ENCODE data around the gene ZZZ3. TPM values are rescaled to one million over a fixed set of nuclear protein-coding genes. Genes with fewer than 3 reads are reported as not detected.
"Not testable (repeated sequence)": the region's sequence is repeated elsewhere in the genome, so short reads cannot be mapped to it uniquely, and the experiment has no call there.

Gene ZZZ3
- total and polyA plus RNA-seq, 8 donors = 36.3 to 65.3 (median 58.9) TPM

DNA sequence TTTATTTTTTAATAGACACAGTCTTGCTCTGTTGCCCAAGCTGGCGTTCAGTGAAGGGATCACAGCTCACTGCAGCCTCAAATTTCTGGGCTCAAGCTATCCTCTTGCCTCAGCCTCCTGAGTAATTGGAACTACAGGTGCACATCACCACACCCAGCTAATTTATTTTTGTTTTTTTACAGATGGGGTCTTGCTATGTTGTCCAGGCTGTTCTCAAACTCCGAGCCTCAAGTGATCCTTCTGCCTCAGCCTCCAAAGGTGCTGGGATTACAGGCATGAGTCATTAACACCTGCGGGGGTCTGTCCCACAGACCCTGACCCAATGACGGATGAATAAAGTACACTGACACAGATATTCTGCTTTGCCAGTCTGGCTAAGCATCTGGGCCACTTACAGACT, 33.6 kb upstream of the ZZZ3 start:
- no peaks in the 10 kb centered on the region for H3K4me1 ChIP-seq
- no peak overlapping the region for H3K4me3 ChIP-seq
- H3K27me3 ChIP-seq = no peaks in the 10 kb centered on the region
- no peaks in the 10 kb centered on the region for H3K9me3 ChIP-seq
- TF ChIP-seq, protein P1, sequence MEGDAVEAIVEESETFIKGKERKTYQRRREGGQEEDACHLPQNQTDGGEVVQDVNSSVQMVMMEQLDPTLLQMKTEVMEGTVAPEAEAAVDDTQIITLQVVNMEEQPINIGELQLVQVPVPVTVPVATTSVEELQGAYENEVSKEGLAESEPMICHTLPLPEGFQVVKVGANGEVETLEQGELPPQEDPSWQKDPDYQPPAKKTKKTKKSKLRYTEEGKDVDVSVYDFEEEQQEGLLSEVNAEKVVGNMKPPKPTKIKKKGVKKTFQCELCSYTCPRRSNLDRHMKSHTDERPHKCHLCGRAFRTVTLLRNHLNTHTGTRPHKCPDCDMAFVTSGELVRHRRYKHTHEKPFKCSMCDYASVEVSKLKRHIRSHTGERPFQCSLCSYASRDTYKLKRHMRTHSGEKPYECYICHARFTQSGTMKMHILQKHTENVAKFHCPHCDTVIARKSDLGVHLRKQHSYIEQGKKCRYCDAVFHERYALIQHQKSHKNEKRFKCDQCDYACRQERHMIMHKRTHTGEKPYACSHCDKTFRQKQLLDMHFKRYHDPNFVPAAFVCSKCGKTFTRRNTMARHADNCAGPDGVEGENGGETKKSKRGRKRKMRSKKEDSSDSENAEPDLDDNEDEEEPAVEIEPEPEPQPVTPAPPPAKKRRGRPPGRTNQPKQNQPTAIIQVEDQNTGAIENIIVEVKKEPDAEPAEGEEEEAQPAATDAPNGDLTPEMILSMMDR (IDR thresholded peaks at IDR 0.05) = no peak
- H3K27ac ChIP-seq = no peak overlapping the region
- no peak for DNase-seq
- no peak for ATAC-seq
- intact Hi-C loops (cut with DNase I) = no loop called here
- peaks cover 3 to 99% of the 10 kb centered on the region in 2 donors for H3K36me3 ChIP-seq

DNA sequence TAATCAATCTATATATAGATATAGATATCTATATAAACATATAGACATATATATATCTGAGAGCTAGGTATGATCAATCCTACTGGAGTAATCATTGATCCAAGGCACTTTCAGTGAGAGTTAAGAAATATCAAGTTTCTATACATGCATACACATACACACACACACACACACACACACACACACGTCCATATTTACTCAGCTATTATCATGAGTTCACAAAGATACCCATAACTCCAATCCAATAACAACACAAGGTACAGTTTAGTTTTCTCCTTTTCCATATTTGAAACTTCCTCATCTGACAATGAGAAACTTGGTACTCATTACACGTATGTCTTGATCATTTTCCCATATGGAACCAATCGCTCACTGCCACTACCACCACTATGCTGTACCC, 27.3 kb upstream of the ZZZ3 start:
- no peaks in the 10 kb centered on the region for H3K4me1 ChIP-seq
- H3K27ac ChIP-seq = no peak overlapping the region
- TF ChIP-seq, protein P1 (IDR thresholded peaks at IDR 0.05) = no peak
- H3K36me3 ChIP-seq = peaks cover 3 to 84% of the 10 kb centered on the region in 2 donors
- ATAC-seq = no peak
- no peaks in the 10 kb centered on the region for H3K9me3 ChIP-seq
- DNase-seq = no peak
- no peaks in the 10 kb centered on the region for H3K27me3 ChIP-seq
- intact Hi-C loops (cut with DNase I) = no loop called here
- H3K4me3 ChIP-seq = no peak overlapping the region

DNA sequence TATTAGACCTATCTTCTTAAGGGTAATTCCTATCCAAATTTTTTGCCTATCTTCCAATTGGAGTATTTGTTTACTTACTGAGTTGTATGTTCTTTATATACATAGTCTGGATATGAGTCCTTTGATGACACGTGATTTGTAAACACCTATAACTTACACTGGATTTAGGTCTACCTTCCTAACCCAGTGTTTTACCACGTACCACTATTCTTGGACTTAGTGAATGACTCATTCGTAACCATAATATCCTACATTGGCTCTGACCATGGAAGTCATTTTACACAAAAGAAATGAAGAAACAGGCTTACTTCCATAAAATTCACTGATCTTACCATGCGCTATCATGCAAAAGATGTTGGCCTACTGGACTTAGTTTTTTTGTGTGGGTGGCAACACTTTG, 23.9 kb upstream of the ZZZ3 start:
- no peak for ATAC-seq
- TF ChIP-seq, protein P1 (IDR thresholded peaks at IDR 0.05) = no peak
- Histone ChIP-seq H3K4me1 (no peaks in the 10 kb centered on the region), H3K36me3 (peaks cover 0 to 50% of the 10 kb centered on the region in 2 donors), H3K27ac (no peak overlapping the region), H3K9me3 (no peaks in the 10 kb centered on the region), H3K4me3 (no peak overlapping the region), H3K27me3 (no peaks in the 10 kb centered on the region)
- intact Hi-C loops (cut with DNase I) = no loop called here
- DNase-seq = no peak

DNA sequence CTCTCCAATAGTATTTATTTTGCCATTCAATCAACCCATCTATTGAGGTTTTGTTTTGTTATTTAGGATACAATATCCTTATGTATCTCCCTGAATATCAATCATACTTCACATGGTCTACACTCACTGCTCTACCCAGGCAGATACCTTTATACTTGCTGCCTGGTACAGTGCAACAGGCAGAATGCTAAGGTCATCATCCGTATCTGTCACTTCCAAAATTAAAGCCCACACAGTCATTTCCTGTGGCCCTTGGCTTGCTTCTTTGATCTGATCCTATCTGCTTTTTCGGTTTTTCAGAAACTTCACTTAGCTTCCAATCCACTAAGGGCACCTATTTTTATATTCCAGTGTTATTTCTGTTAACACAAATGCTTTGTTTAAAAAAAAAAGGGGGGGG, 22.3 kb upstream of the ZZZ3 start:
- TF ChIP-seq, protein P1 (IDR thresholded peaks at IDR 0.05) = no peak
- no peak overlapping the region for H3K27ac ChIP-seq
- ATAC-seq = no peak
- H3K9me3 ChIP-seq = no peaks in the 10 kb centered on the region
- DNase-seq = no peak
- H3K4me3 ChIP-seq = no peak overlapping the region
- intact Hi-C loops (cut with DNase I) = no loop called here
- no peaks in the 10 kb centered on the region for H3K4me1 ChIP-seq
- H3K27me3 ChIP-seq = no peaks in the 10 kb centered on the region
- peaks cover 0 to 49% of the 10 kb centered on the region in 2 donors for H3K36me3 ChIP-seq

DNA sequence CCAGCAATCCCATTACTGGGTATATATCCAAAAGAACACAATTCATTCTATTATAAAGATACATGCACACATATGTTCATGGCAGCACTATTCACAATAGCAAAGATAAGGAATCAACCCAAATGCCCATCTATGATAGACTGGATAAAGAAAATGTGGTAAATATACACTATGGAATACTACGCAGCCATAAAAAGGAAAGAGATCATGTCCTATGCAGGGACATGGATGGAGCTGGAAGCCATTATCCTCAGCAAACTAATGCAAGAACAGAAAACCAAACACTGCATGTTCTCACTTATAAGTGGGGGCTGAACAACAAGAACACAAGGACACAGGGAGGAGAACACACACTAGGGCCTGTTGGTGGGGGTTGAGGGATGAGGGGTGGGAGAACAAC, 17.2 kb upstream of the ZZZ3 start:
- H3K4me1 ChIP-seq; DNase-seq; H3K9me3 ChIP-seq; intact Hi-C loops (cut with DNase I); H3K27ac ChIP-seq; H3K4me3 ChIP-seq; H3K27me3 ChIP-seq; ATAC-seq: not testable (repeated sequence)
- peaks cover 0 to 54% of the 10 kb centered on the region in 2 donors for H3K36me3 ChIP-seq

DNA sequence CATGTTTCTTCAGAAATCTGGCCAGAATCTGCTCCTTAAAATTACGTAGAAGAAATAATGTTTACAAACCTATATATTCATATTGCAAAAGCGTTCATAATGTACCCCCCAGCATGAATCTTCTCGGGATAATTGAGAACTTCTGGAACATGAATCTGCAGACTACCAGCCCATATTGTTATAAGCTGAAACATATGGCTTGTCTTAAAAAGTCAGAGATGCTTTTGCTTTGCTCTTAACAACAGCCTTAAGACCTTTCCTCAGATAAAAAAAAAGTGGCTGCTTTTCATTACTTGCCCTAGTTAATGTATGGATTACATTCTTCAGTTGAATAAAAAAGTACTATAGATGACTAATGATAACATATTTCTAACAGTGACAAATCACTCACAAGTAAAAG, 15.0 kb upstream of the ZZZ3 start:
- H3K4me1 ChIP-seq = no peaks in the 10 kb centered on the region
- H3K4me3 ChIP-seq = no peak overlapping the region
- intact Hi-C loops (cut with DNase I) = no loop called here
- no peaks in the 10 kb centered on the region for H3K9me3 ChIP-seq
- peaks cover 0 to 76% of the 10 kb centered on the region in 2 donors for H3K36me3 ChIP-seq
- H3K27ac ChIP-seq = no peak overlapping the region
- no peaks in the 10 kb centered on the region for H3K27me3 ChIP-seq
- TF ChIP-seq, protein P1 (IDR thresholded peaks at IDR 0.05) = no peak
- DNase-seq (no peak), ATAC-seq (no peak)

Measured in left lung (tissue), 10 donors.